ENCODE measurements around the gene SPATA6.
"Not testable (repeated sequence)": the region's sequence is repeated elsewhere in the genome, so short reads cannot be mapped to it uniquely, and the experiment has no call there.

SPATA6 gene

DNA sequence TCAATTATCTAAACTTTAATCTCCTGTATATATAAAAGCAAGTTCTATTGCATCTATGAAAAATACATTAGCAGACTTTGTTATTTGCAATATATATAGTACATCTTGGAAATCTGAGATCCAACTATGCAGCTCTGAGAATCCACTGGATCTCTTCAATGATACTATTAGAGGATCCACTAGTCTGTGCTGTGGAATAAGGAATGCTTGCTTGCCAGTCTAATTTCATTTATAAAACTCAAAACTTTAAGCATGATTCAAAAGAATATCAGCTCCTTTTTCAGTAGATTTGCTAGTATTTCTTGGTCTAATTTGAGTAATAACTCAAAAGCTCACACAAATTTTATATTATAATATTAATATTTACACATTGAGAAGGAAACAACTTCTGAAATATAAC is 115.1 kb downstream of the SPATA6 start:
- DNase-seq (ENCODE audit: low spot score) = no peak

DNA sequence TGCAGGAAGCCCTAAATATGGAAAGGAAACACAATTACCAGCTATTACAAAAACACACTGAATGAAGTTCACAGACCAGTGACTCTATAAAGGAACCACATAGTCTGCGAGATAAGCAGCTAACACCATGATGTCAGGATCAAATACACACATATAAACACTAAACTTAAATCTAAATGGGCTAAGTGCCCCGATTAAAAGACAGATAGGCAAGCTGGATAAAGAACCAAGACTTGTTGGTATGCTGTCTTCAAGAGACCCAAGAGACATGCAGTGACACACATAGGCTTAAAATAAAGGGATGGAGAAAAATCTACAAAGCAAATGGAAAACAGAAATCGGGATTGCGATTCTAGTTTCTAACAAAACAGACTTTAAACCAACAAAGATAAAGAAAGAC is 127.6 kb downstream of the SPATA6 start:
- no peak for DNase-seq (ENCODE audit: low spot score)

- no peak for DNase-seq (ENCODE audit: low spot score)
Measured at GRCh38 chr1:48341221-48341620, 130.8 kb downstream of the SPATA6 start.

DNA sequence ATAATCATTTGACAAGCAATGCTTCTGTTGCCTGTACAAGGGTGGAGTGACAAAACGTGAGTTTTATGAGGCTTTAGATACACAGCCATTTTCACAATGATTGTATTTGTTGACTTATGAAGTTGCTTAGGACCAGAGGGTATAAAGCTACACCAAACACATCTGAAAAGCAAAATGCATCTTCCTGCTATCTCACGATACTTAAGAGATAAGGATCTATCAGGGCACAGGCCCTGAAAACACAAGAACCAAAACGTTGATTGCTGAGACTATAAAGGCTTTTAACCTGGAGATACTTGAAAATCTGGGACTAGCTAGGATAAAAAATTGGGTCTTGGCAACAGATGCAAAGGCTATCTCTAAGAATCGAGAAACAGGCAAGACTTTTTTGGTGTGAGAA is 133.7 kb downstream of the SPATA6 start:
- no peak for DNase-seq (ENCODE audit: low spot score)

DNA sequence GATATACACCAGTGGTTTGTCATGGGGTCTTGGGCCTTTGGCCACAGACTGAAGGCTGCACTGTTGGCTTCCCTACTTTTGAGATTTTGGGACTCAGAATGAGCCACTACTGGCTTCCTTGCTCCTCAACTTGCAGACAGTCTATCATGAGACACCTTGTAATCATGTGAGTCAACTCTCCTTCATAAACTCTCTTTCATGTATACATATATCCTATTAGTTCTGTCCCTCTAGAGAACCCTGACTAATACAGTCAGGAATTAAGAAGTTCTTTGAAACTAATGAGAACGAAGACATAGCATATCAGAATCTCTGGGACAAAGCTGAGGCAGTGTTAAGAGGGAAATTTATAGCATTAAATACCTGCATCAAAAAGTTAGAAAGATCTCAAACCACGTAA is 138.7 kb downstream of the SPATA6 start:
- DNase-seq (ENCODE audit: low spot score) = no peak

DNA sequence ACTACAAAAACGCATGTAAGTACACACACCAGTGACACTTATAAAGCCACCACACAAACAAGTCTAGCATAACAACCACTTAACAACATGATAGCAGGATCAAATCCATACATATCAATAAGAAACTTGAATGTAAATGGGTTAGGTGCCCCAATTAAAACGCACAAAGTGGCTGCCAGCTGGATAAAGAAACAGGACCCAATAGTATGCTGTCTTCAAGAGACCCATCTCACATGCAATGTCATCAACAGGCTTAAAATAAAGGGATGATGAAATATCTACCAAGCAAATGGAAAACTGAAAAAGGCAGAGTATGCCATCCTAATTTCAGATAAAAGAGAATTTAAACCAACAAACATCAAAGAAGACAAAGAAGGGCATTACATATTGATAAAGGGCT is 139.9 kb downstream of the SPATA6 start:
- DNase-seq (ENCODE audit: low spot score) = no peak

DNA sequence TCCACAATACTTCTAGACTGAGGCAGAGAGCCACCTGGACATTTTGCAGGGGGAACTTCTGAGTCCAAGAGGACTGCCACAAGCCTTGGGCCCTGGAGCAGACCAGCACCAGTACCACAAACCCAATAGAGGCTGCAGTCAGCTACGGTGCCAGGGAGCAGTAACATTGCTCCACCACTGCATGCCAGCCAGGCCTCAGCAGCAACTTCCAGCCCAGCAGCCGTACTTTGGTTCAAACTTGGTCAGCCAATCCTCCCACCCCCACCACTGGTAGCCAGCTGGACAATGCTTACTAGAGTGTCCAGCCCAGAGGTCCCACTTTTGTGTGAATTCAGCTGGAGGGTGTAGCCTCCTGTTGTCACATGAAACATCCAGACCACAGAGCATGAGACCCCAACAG is 142.1 kb downstream of the SPATA6 start:
- no peak for DNase-seq (ENCODE audit: low spot score)

DNA sequence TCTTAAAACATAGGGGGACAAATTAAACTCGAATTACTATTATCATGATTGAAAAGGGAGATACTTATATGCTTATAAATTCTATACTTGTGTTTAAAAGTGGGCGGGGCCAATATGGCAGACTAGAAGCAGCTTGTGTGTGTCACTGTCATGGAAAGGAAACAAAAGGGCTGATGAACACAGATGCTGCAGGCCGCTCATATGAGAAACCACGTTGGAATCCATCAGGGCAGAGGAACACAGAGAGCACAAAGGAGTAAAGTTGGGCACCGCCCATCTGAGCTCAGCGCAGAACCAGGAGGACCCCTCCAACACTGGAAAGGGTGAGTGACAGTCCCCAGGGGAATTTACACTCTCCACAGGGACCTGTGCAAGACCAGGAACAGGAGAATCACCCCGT is 142.5 kb downstream of the SPATA6 start:
- DNase-seq (ENCODE audit: low spot score) = no peak

- not testable (repeated sequence) for DNase-seq (ENCODE audit: low spot score)
Measured at GRCh38 chr1:48311829-48312228, 160.2 kb downstream of the SPATA6 start.

DNA sequence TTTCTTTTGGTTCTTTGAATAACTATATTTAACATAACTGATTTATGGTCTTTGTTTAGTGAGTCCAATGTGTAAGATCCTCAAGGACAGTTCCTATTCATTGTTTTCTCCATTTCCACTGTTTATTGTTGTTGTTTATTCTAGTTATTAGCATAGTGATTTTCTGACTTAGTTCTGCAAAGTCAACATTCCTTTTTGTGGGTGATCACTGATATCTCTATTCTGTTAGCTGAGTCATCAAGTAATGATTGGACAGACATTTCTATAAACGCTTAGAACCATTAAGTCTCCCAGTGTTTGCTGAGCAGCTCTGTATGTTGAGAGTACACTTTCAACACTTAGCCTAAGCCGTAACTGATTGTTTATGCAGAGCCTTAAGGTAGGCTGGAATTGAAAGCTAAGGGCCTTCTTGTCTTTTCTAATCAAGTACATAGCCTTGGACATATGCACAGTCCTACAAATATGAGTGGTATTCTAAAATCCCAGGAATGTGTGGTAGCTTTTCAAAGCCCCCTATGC is 162.4 kb downstream of the SPATA6 start:
- DNase-seq (ENCODE audit: low spot score) = no peak

GRCh38 chr1:48302652-48303051 is 169.4 kb downstream of the SPATA6 start:
- DNase-seq (ENCODE audit: low spot score) = no peak

DNA sequence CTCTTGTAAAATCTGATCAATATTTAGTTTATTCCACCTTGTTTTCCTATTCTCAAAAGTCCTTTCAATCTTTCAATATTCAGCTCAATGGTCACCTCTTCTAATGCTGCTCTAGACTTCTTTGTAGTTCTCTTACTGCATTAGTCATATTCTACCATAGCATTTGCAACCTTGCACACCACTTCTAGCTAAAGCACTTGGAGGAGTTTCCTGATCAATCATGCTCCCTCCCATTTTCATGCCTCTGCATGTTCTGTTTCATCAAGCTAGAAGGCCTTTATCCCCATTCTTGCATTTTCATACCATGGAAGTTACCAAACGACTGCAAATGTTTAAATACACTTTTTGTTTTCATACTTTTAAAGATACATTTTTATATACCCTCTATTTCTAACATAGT is 177.3 kb downstream of the SPATA6 start:
- no peak for DNase-seq (ENCODE audit: low spot score)

- DNase-seq (ENCODE audit: low spot score) = not testable (repeated sequence)
Measured at GRCh38 chr1:48294094-48294493, 177.9 kb downstream of the SPATA6 start.

DNA sequence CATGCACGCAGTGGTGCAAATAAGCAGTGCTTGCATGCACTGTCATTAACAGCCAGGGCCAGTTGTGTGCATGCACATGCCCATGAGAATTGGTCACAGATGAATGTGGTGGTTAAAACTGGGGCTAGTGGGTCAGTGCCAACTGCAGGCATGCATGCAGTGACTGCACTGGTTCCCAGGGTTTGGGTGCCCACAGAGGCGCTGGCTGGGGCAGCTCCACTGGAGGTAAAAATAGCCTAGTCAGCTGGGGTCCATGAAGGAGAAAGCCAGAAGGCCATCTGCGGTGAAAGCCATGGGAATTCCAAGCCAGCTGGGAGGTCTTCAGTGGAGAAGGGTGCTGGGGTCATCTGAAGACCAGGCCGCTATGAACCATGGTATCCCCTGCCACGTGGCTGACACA is 179.3 kb downstream of the SPATA6 start:
- DNase-seq (ENCODE audit: low spot score) = no peak

DNA sequence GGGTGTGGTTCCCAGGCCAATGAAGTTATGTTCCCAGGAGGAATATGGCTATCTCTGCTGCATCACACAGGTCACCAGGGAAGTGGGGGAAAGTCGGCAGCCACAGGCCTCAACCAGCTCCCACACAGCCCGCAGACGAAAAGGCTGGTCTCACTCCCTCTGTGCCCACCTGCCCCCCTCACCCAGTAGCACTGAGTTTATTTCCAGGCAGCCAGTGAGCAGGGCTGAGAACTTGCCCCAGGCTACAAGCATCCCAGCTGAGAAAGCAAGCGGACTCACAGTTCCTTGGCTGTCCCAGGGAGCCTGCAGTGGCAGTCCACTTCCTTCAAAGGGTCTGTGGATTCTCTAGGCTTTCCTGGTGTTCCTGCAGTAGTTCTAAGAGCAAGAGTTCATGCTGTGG is 180.6 kb downstream of the SPATA6 start:
- DNase-seq (ENCODE audit: low spot score) = no peak

DNA sequence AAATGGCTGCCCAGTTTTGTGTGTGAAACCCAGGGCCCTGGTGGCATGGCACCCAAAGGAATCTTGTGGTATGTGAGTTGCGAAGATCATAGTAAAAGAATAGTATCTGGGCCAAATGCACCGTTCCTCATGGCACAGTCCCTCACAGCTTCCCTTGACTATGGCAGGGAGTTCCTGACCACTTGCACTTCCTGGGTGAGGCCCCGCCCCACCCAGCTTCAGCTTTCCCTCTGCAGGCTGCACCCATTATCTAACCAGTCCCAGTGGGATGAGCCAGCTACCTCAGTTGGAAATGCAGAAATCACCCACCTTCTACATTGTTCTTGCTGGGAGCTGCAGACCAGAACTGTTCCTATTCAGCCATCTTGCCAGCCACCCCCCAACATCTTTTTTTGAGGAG is 186.5 kb downstream of the SPATA6 start:
- DNase-seq (ENCODE audit: low spot score) = no peak

DNA sequence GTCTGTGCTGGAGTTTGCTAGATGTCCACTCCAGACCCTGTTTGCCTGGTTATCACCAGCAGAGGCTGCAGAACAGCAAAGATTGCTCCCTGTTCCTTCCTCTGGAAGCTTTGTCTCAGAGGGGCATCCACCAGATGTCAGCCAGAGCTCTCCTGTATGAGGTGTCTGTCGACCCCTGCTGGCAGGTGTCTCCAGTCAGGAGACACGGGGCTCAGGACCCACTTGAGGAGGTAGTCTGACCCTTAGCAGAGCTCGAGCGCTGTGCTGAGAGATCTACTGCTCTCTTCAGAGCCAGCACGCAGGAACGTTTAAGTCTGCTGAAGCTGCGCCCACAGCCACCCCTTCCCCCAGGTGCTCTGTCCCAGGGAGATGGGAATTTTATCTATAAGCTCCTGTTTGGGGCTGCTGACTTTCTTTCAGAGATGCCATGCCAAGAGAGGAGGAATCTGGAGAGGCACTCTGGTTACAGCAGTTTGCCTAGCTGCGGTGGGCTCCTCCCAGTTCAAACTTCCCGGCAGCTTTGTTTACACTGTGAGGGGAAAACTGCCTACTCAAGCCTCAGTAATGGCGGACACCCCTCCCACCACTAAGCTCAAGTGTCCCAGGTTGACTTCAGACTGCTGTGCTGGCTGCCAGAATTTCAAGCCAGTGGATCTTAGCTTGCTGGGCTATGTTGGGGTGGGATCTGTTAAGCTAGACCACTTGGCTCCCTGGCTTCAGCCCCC is 187.1 kb downstream of the SPATA6 start:
- not testable (repeated sequence) for DNase-seq (ENCODE audit: low spot score)

- DNase-seq (ENCODE audit: low spot score) = not testable (repeated sequence)
Measured at GRCh38 chr1:48282329-48282728, 189.7 kb downstream of the SPATA6 start.

DNA sequence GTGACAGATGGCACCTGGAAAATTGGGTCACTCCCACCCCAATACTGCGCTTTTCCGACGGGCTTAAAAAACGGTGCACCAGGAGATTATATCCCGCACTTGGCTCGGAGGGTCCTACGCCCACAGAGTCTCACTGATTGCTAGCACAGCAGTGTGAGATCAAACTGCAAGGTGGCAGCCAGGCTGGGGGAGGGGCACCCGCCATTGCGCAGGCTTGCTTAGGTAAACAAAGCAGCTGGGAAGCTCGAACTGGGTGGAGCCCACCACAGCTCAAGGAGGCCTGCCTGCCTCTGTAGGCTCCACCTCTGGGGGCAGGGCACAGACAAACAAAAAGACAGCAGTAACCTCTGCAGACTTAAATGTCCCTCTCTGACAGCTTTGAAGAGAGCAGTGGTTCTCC is 194.6 kb downstream of the SPATA6 start:
- DNase-seq (ENCODE audit: low spot score) = not testable (repeated sequence)

GRCh38 chr1:48266576-48266975 is 205.4 kb downstream of the SPATA6 start:
- DNase-seq (ENCODE audit: low spot score) = no peak

- DNase-seq (ENCODE audit: low spot score) = no peak
Measured at GRCh38 chr1:48263041-48263440, 209.0 kb downstream of the SPATA6 start.

DNA sequence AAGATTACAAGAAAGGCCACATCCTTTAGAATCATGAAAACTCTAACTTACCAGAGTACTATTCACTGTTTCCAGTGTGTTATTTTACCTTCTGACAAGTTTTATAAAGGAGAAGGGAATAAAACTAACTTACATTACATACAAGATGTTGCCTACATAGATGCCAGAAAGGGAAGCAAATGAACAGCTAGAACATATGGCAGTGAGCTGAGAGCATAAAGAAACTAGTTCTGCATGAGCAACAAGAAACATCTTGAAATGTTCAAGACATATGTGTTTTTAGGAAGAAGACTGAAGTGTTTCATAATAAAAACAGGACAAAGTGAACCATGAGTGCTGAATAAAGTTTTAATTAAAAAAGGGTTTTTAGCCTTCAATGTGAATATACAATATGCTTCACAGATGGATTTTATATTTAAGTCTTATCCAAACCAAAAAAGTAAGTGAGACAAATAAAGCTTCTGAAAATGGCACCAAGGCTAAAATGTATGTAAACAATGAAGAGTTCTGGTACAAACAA is 210.1 kb downstream of the SPATA6 start:
- no peak for DNase-seq (ENCODE audit: low spot score)

GRCh38 chr1:48258106-48258505 is 213.9 kb downstream of the SPATA6 start:
- no peak for DNase-seq (ENCODE audit: low spot score)

- no peak for DNase-seq (ENCODE audit: low spot score)
Measured at GRCh38 chr1:48254254-48254653, 217.8 kb downstream of the SPATA6 start.

Data from left forelimb (tissue), 1 donor.